ENCODE data around the gene BLVRB. TPM values are rescaled to one million over a fixed set of nuclear protein-coding genes. Genes with fewer than 3 reads are reported as not detected.

BLVRB gene
- total RNA-seq, 1 donor from 2014 or later, result 141 TPM

GRCh38 chr19:40419066-40419612 lies 46.4 kb downstream of the BLVRB start:
- Histone ChIP-seq H3K9ac (ENCODE audit: low read depth in 1 of 3, low read length in 3 of 3) (peak overlapping the region in 1 of 3 donors; percentile 33), H3K9me3 (ENCODE audit: control insufficient read depth in 3 of 3, low read length in 3 of 3) (no peaks in the 10 kb centered on the region), H3K36me3 (ENCODE audit: control insufficient read depth in 3 of 3, insufficient read depth in 3 of 3, low read length in 3 of 3) (peaks cover 11 to 13% (median 11%) of the 10 kb centered on the region in 3 donors), H3K27me3 (ENCODE audit: control insufficient read depth in 3 of 3, insufficient read depth in 3 of 3, low read length in 3 of 3) (no peaks in the 10 kb centered on the region), H3K27ac (ENCODE audit: low read depth, low read length) (no peak overlapping the region), H3K4me3 (ENCODE audit: low read length in 3 of 3) (no peak overlapping the region), H3K4me1 (ENCODE audit: control insufficient read depth in 3 of 3, insufficient read depth in 3 of 3, low read length in 3 of 3) (peaks cover 38 to 43% (median 39%) of the 10 kb centered on the region in 3 donors)

GRCh38 chr19:40418040-40418439 lies 47.5 kb downstream of the BLVRB start:
- Histone ChIP-seq H3K9ac (ENCODE audit: low read depth in 1 of 3, low read length in 3 of 3) (peak overlapping the region; percentile 3 to 72 (median 62)), H3K36me3 (ENCODE audit: control insufficient read depth in 3 of 3, insufficient read depth in 3 of 3, low read length in 3 of 3) (peaks cover 7 to 10% (median 8%) of the 10 kb centered on the region in 3 donors), H3K27ac (ENCODE audit: low read depth, low read length) (peak overlapping the region; percentile 87), H3K27me3 (ENCODE audit: control insufficient read depth in 3 of 3, insufficient read depth in 3 of 3, low read length in 3 of 3) (no peaks in the 10 kb centered on the region), H3K9me3 (ENCODE audit: control insufficient read depth in 3 of 3, low read length in 3 of 3) (no peaks in the 10 kb centered on the region), H3K4me1 (ENCODE audit: control insufficient read depth in 3 of 3, insufficient read depth in 3 of 3, low read length in 3 of 3) (peaks cover 37 to 45% (median 37%) of the 10 kb centered on the region in 3 donors), H3K4me3 (ENCODE audit: low read length in 3 of 3) (no peak overlapping the region)

DNA sequence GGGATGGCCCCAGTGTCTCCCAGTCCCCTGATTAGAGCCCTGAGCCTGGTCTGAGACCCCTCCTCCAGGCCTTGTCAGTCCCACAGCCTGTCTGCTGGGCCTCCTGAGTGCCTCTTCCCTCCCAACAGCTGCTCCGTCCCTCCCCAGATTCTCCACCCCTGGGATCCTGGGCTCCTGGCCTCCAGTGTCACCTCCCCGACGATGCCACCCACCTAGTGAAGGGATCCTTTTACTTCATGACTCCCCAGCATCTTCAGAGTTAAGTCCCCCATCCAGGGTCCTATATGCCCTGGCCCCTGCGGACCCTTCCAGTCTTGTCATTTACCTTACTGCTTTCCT lies 47.9 kb downstream of the BLVRB start:
- Histone ChIP-seq H3K36me3 (ENCODE audit: control insufficient read depth in 3 of 3, insufficient read depth in 3 of 3, low read length in 3 of 3) (peaks cover 3 to 6% (median 3%) of the 10 kb centered on the region in 3 donors), H3K4me3 (ENCODE audit: low read length in 3 of 3) (peak overlapping the region in 1 of 3 donors; percentile 14), H3K27ac (ENCODE audit: low read depth, low read length) (peak overlapping the region; percentile 87), H3K9ac (ENCODE audit: low read depth in 1 of 3, low read length in 3 of 3) (peak overlapping the region; percentile 3 to 72 (median 62)), H3K9me3 (ENCODE audit: control insufficient read depth in 3 of 3, low read length in 3 of 3) (no peaks in the 10 kb centered on the region), H3K27me3 (ENCODE audit: control insufficient read depth in 3 of 3, insufficient read depth in 3 of 3, low read length in 3 of 3) (no peaks in the 10 kb centered on the region), H3K4me1 (ENCODE audit: control insufficient read depth in 3 of 3, insufficient read depth in 3 of 3, low read length in 3 of 3) (peaks cover 33 to 43% (median 33%) of the 10 kb centered on the region in 3 donors)

GRCh38 chr19:40416918-40417642 lies 48.5 kb downstream of the BLVRB start:
- no peaks in the 10 kb centered on the region for H3K27me3 ChIP-seq (ENCODE audit: control insufficient read depth in 3 of 3, insufficient read depth in 3 of 3, low read length in 3 of 3)
- H3K27ac ChIP-seq (ENCODE audit: low read depth, low read length), result peak overlapping the region; percentile 87
- peaks cover 0 to under 1% (median 0%) of the 10 kb centered on the region in 3 donors for H3K36me3 ChIP-seq (ENCODE audit: control insufficient read depth in 3 of 3, insufficient read depth in 3 of 3, low read length in 3 of 3)
- H3K9ac ChIP-seq (ENCODE audit: low read depth in 1 of 3, low read length in 3 of 3), result peak overlapping the region; percentile 3 to 72 (median 62)
- H3K4me1 ChIP-seq (ENCODE audit: control insufficient read depth in 3 of 3, insufficient read depth in 3 of 3, low read length in 3 of 3), result peaks cover 32 to 43% (median 33%) of the 10 kb centered on the region in 3 donors
- H3K9me3 ChIP-seq (ENCODE audit: control insufficient read depth in 3 of 3, low read length in 3 of 3), result no peaks in the 10 kb centered on the region
- peak overlapping the region in 1 of 3 donors; percentile 14 for H3K4me3 ChIP-seq (ENCODE audit: low read length in 3 of 3)

DNA sequence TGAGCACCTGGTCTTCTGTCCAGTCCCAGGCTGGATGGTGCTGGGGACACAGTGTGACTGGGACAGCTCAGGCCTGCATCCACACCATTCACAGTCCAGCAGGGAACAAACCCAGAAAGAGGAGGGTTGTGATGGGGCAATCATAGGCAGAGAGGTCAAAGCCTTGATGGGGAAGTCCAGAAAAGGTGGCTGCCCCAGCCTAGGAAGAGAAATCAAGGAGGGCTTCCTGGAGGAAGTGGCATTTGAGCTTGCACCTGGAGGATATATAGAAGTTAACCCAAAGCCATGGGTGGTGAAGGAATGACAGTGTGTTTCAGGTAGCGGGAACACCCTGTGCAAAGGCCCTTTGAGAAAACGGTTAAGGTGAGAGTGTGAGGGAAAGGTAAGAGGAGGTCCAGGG lies 49.8 kb downstream of the BLVRB start:
- H3K4me3 ChIP-seq (ENCODE audit: low read length in 3 of 3), result no peak overlapping the region
- H3K9ac ChIP-seq (ENCODE audit: low read depth in 1 of 3, low read length in 3 of 3), result no peak overlapping the region
- no peaks in the 10 kb centered on the region for H3K9me3 ChIP-seq (ENCODE audit: control insufficient read depth in 3 of 3, low read length in 3 of 3)
- no peaks in the 10 kb centered on the region for H3K36me3 ChIP-seq (ENCODE audit: control insufficient read depth in 3 of 3, insufficient read depth in 3 of 3, low read length in 3 of 3)
- no peaks in the 10 kb centered on the region for H3K27me3 ChIP-seq (ENCODE audit: control insufficient read depth in 3 of 3, insufficient read depth in 3 of 3, low read length in 3 of 3)
- peaks cover 37 to 53% (median 38%) of the 10 kb centered on the region in 3 donors for H3K4me1 ChIP-seq (ENCODE audit: control insufficient read depth in 3 of 3, insufficient read depth in 3 of 3, low read length in 3 of 3)
- no peak overlapping the region for H3K27ac ChIP-seq (ENCODE audit: low read depth, low read length)

DNA sequence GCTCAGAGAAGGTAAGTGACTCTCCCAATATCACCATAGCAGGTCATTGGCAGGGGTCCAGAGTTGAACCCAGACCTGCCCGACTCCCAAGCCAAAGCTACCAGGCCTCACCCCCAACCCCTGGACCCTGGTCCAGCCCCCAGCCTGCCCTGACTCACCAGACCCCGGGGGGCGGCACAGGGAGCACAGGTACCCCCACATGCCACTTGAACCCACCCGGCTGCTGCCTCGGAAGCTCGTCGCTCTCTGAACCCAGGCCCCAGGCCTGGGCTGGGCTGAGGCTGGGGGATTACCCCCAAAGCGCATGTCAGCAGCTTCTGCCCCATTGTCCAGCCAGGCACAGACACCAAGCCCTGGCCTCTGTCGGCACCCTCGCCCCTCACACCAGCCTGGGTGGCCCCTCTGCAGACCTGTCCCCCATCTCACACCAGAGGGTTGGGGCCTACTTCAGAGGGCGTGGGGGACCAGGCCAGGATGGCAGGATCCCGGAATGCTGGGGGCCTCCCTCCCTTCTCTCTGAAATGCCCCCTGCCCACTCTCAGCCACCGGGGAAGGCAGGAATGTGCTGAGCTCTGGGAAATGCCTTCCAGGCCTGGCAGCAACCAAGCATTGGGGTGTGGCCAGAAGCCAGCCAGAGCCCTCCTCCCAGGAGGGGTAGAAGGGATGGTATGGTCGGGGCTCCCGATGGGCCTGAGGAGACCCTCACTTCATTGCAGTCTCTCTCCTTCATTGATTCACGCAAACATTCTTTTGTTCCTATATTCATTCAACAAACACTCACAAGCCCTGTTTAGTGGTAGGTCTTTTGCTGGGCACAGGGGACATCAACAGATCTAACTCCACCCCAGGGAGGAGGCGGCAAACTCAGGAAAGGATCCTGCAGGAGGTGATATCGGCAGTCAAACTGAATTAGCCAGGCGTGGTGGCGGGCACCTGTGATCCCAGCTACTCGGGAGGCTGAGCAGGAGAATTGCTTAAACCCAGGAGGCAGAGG lies 50.7 kb downstream of the BLVRB start:
- no peaks in the 10 kb centered on the region for H3K36me3 ChIP-seq (ENCODE audit: control insufficient read depth in 3 of 3, insufficient read depth in 3 of 3, low read length in 3 of 3)
- H3K4me1 ChIP-seq (ENCODE audit: control insufficient read depth in 3 of 3, insufficient read depth in 3 of 3, low read length in 3 of 3), result peaks cover 40 to 58% (median 41%) of the 10 kb centered on the region in 3 donors
- H3K9ac ChIP-seq (ENCODE audit: low read depth in 1 of 3, low read length in 3 of 3), result peak overlapping the region in 2 of 3 donors; percentile 25 to 65
- H3K4me3 ChIP-seq (ENCODE audit: low read length in 3 of 3), result no peak overlapping the region
- H3K27ac ChIP-seq (ENCODE audit: low read depth, low read length), result peak overlapping the region; percentile 25
- H3K9me3 ChIP-seq (ENCODE audit: control insufficient read depth in 3 of 3, low read length in 3 of 3), result no peaks in the 10 kb centered on the region
- H3K27me3 ChIP-seq (ENCODE audit: control insufficient read depth in 3 of 3, insufficient read depth in 3 of 3, low read length in 3 of 3), result no peaks in the 10 kb centered on the region

GRCh38 chr19:40413291-40413845 lies 52.2 kb downstream of the BLVRB start, which contains the start of gene PRX:
PRX (minus strand) TSS chr19:40413378; CDS start chr19:40407932, 5,446 bp downstream.
- no peaks in the 10 kb centered on the region for H3K27me3 ChIP-seq (ENCODE audit: control insufficient read depth in 3 of 3, insufficient read depth in 3 of 3, low read length in 3 of 3)
- peak within 1 kb of the TSS in 1 of 3 donors; percentile 45 for H3K4me3 ChIP-seq (ENCODE audit: low read length in 3 of 3)
- peak within 1 kb of the TSS; percentile 61 to 85 (median 83) for H3K9ac ChIP-seq (ENCODE audit: low read depth in 1 of 3, low read length in 3 of 3)
- H3K27ac ChIP-seq (ENCODE audit: low read depth, low read length), result peak within 1 kb of the TSS; percentile 95
- no peaks in the 10 kb centered on the region for H3K36me3 ChIP-seq (ENCODE audit: control insufficient read depth in 3 of 3, insufficient read depth in 3 of 3, low read length in 3 of 3)
- peaks cover 40 to 60% (median 41%) of the 10 kb centered on the region in 3 donors for H3K4me1 ChIP-seq (ENCODE audit: control insufficient read depth in 3 of 3, insufficient read depth in 3 of 3, low read length in 3 of 3)
- no peaks in the 10 kb centered on the region for H3K9me3 ChIP-seq (ENCODE audit: control insufficient read depth in 3 of 3, low read length in 3 of 3)

- Histone ChIP-seq H3K36me3 (ENCODE audit: control insufficient read depth in 3 of 3, insufficient read depth in 3 of 3, low read length in 3 of 3) (no peaks in the 10 kb centered on the region), H3K27me3 (ENCODE audit: control insufficient read depth in 3 of 3, insufficient read depth in 3 of 3, low read length in 3 of 3) (no peaks in the 10 kb centered on the region), H3K4me3 (ENCODE audit: low read length in 3 of 3) (no peak overlapping the region), H3K9me3 (ENCODE audit: control insufficient read depth in 3 of 3, low read length in 3 of 3) (no peaks in the 10 kb centered on the region), H3K9ac (ENCODE audit: low read depth in 1 of 3, low read length in 3 of 3) (peak overlapping the region in 2 of 3 donors; percentile 12 to 85), H3K27ac (ENCODE audit: low read depth, low read length) (peak overlapping the region; percentile 95), H3K4me1 (ENCODE audit: control insufficient read depth in 3 of 3, insufficient read depth in 3 of 3, low read length in 3 of 3) (peaks cover 42 to 65% (median 44%) of the 10 kb centered on the region in 3 donors)
These were observed 52.7 kb downstream of the BLVRB start for GRCh38 chr19:40412866-40413265.

- H3K27me3 ChIP-seq (ENCODE audit: control insufficient read depth in 3 of 3, insufficient read depth in 3 of 3, low read length in 3 of 3), result no peaks in the 10 kb centered on the region
- peak overlapping the region in 2 of 3 donors; percentile 45 to 61 for H3K4me3 ChIP-seq (ENCODE audit: low read length in 3 of 3)
- no peaks in the 10 kb centered on the region for H3K9me3 ChIP-seq (ENCODE audit: control insufficient read depth in 3 of 3, low read length in 3 of 3)
- no peaks in the 10 kb centered on the region for H3K36me3 ChIP-seq (ENCODE audit: control insufficient read depth in 3 of 3, insufficient read depth in 3 of 3, low read length in 3 of 3)
- peak overlapping the region; percentile 95 for H3K27ac ChIP-seq (ENCODE audit: low read depth, low read length)
- peak overlapping the region; percentile 61 to 85 (median 83) for H3K9ac ChIP-seq (ENCODE audit: low read depth in 1 of 3, low read length in 3 of 3)
- peaks cover 34 to 59% (median 38%) of the 10 kb centered on the region in 3 donors for H3K4me1 ChIP-seq (ENCODE audit: control insufficient read depth in 3 of 3, insufficient read depth in 3 of 3, low read length in 3 of 3)
These were observed 53.5 kb downstream of the BLVRB start for GRCh38 chr19:40411958-40412499.

Data from skeletal muscle tissue (tissue), 4 donors.